T-helper 9 cell (primary cell): Measurements from ENCODE around the gene SLC12A8.
A peak's percentile ranks its signal among the peaks of the same experiment; 100 is the strongest.

Source experiments
- DNase-seq: peaks from one replicate; pipeline ENCODE4 v3.0.0-alpha.2; 2020

Gene SLC12A8

GRCh38 chr3:125069968-125070745, 142.4 kb downstream of the SLC12A8 start:
- no peak for DNase-seq

DNA sequence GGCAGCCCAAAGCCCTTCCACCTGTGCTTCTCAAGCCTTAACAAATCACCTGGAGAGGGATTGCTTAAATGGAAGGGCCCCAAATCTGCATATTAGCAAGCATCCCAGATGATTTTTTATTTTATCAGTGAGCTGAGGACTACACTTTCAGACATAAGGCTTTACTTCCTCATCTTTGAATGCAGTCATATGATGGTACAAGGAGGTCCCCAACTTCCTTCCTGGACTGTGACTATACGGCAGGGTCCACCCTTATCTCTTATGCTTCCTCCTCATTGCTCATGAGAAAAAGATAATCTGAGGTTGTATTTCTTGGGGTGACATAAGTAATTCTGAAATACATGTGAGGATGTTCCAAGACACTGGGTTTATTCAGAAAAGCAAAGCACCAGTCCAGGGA, 143.1 kb downstream of the SLC12A8 start:
- DNase-seq = no peak

GRCh38 chr3:125068265-125068664, 144.3 kb downstream of the SLC12A8 start:
- no peak for DNase-seq

DNA sequence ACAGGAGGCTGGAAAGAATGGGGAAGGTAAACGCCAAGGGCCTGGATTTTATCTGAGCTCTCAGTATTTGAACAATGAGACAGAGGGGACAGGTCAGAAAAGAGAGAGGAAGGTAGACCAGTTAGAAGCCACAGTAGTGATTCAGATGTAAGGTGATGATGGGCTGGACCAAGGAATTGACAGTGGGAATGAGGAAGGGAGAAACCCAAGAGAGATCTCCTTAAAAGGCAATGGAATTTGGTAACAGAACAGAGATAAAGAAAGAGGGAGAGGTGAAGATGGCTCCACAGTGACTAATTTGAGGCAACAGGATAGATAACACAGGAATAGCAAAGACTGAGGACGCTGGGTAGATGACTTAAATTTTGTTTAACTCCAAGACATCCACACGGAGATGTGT, 145.3 kb downstream of the SLC12A8 start:
- no peak for DNase-seq

GRCh38 chr3:125062904-125063618, 149.5 kb downstream of the SLC12A8 start:
- no peak for DNase-seq

GRCh38 chr3:125061646-125062045, 150.9 kb downstream of the SLC12A8 start:
- DNase-seq = no peak

DNA sequence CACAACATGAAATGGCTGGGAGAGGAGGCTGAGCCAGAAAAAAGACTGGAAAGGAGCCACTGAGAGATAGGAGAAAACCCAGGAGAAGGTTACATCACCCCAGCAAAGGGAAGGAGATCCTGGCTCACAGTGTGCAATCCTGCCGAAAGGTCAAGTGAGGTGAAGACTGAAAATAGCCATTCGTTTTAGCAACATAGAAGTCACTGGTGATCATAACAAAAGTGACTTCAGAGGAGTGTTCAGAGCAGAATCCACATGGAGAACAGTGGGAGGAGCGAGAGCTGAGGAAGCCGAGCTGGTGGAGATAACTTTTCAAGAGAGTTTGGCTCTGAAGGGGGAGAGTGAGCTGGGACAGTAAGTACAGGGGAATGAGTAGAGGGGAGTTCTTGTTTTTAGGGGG, 151.4 kb downstream of the SLC12A8 start:
- no peak for DNase-seq

DNA sequence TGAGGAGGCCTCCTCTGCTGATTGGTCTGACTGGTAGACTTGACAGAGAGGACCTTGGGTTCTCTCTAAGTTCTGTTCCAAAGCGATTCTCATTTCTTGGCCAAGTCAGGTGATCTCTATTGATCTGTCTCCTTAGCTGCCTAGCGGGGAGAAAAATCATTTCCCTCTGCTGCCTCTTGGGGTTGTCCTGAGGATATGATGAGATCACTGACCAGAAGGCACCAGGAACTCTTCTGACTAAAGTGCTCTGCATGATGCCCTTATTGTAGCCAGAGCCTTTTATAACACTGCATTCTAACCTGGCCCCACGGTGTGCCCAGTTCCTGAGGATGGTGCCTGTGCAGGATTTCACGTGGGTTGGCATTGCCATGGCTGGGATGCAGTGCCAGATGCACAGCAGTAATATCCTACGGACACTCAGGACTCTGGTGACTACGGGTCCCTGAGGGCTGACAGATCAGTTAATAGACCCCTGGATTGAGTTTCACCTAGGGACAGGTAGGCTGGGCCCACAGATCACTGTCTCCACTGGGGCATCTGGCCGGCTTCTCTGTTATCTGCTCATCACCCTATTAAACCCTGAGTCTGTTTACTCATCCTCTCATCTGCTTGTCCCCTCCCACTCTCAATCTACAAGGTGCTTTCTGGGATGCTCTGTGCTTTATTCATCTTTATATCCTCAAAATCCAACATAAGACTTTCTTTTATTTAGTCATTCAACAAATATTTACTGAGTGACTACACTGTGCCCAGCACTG, 152.9 kb downstream of the SLC12A8 start:
- DNase-seq = no peak

DNA sequence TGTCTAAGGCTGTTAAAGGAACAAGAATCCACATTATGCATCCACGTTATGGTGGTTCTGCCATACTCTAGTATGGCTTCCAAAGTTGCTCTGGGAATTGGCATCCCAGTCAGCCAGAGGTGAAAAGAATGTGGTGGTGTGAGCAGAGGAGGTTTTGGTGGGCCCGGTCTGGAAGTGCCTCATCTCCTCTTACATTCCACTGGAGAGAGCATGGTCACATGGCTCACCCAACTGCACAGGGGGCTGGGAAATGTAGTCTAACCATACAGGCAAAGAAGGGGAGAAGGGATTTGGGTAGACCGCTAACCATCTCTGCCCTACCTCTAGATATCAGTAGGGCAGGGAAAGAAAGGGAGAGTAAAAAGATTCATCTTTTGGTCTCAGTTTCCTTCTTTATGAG, 153.6 kb downstream of the SLC12A8 start:
- no peak for DNase-seq

DNA sequence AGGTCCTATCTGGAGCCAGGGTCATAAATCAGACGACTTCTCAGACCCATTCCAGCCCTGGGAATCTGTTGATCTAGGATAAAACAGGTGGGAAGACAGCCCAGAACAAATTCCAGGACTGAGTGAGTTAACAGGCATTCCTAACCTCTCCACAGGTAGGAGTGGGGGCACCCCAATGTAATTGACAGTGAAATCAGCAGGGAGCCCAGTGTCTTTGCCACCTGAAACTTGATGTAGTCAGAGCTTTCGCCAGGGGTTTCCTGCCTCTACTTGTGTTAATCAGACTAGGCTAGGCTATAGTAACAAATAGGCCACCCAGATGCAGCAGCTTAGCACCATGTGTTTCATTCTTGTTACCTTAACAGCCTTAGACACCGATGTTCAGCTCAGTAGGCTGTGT, 154.0 kb downstream of the SLC12A8 start:
- no peak for DNase-seq

DNA sequence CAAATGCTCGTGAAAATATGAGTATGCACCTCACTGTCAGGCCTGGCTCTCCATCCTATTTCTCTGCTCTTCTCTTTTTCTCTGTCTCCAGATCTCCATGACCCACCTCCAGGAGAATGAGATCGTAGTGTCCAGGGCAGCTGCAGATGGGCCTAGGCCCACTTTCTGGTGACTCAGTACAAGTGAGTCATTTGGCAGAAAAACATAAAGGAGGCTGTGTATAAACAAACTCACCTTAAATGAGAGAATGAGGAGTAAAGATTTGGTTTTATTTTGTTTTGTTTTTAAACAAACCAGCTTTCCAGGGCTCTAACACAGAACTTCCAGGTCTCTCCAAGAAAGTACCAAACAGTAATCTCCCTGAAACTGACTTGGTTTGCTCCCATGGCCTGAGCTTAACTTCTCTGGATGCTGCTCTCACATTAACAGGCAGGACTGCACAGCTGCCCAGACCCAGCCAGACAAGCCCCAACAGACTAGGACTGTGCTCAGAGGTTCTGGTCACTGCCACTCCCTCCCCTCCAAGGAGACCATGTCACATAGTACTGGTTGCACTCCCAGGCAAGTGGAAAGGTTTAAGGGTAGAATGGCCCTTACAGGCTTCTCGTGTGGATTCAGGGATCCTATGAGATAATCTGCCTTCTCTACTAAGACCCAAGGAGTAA, 155.2 kb downstream of the SLC12A8 start:
- DNase-seq = no peak

DNA sequence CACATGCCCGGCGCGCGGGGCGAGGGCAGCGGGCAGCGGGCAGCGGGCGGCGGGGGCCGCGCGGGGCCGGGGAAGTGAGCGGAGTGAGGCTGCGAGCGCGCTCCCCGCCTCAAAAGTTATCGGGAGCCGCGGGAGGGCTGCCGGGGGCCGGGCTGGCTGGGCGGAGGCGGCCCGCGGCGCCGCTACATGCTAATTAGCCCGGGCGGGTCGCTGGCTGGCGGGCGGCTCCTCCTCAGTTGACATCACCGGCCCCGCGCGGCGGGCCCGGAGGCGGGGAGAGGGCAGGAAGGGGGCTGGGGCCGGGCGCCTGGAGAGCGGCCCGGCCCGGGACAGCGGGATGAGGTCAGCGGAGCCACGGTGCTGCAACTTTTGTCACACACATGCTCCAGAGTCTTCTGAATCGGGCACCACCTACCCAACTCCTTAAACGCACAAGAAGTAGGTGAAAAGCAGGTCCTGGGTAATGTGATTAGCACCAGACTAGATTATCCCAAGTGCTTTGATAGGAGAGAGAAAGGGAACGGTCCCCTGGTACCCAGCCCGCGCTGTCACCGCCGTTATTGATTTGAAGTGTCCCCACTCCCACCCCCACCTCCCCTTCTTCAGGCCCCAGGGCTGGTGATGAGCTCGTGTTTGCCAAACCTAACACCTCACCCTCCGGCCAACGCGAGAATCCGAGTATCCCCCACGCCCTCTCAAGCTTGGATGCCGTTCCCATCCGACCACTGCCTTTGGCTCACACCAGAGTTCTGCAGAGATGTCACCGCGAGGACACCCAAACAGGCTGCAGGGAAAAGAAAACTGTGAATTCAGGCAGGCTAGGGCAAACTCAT, 156.4 kb downstream of the SLC12A8 start, which contains the start of gene HEG1:
Gene HEG1 (minus strand): TSS at position 85 of the 833 bp plus-strand sequence. CDS start 107 bp downstream, outside the sequence.
- DNase-seq = peak; percentile 72

DNA sequence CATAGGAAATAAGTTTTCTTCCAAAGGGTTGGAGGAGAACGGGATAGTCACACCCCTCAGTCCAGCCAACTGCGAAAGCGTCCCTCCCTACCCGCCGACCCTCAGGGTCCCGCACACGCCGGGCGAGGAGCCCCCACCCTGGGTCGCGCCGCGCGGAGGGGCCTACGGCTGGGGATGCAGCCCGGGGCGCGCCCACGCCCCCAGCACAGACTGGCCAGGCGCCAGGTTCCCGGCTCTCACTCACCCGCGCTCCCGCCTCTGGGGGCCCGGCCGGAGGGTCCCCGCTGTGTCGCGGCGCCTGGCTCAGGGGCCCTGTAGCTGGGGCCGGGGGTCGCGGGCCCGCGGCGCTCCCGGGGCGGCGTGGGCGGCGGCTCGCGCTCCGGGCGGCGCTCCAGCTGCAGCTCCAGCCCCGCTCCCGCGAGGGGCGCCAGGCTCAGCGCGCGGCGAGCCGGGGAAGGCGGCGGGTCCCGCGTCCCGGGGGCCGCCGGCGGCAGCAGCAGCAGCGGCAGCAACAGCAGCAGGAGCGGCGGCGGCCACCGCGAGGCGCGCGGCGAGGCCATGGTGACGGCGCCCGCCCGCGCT, 157.1 kb downstream of the SLC12A8 start:
- no peak for DNase-seq

- DNase-seq = no peak
These were observed 157.9 kb downstream of the SLC12A8 start for GRCh38 chr3:125054449-125055329.

- DNase-seq = no peak
These were observed 158.5 kb downstream of the SLC12A8 start for GRCh38 chr3:125054062-125054448.

GRCh38 chr3:125053304-125053699, 159.2 kb downstream of the SLC12A8 start:
- no peak for DNase-seq

GRCh38 chr3:125052624-125053303, 159.8 kb downstream of the SLC12A8 start:
- DNase-seq = no peak

GRCh38 chr3:125051715-125052581, 160.6 kb downstream of the SLC12A8 start:
- peak; percentile 74 for DNase-seq

DNA sequence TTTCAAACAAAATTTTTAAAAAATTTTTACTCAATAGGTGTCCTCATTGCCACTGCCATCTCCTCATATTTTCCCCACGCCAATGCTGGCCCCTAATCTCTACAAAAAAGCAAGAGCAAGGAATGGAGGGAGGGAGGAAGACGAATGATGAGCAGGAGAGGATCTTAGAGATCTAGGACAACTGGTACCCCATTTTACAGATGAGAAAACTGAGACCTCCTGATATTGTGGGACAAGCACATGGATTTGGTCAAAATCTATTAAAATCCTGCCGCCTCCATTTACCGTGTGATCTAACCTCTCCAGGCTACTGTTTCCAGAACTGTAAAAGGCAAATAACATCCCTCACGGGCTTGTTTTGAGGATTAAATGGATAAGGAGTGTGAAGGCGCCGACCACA, 161.3 kb downstream of the SLC12A8 start:
- no peak for DNase-seq
